GM18909 (cell line): ENCODE results near the gene PTGDS.
"Not testable (repeated sequence)": the region's sequence is repeated elsewhere in the genome, so short reads cannot be mapped to it uniquely, and the experiment has no call there.

Experiments used
- ATAC-seq: cut with Tn5 transposase; IDR thresholded peaks from one replicate; pipeline ENCODE4 v1.9.1; 2021; ENCODE audit warnings: mild to moderate bottlenecking; ENCODE audit not compliant: unreplicated experiment, poor library complexity

PTGDS gene

GRCh38 chr9:136985853-136986252 is 8.5 kb downstream of the PTGDS start:
- no peak for ATAC-seq

- ATAC-seq, result no peak
These were observed 11.6 kb downstream of the PTGDS start for GRCh38 chr9:136988872-136989271.

GRCh38 chr9:136990242-136990911 is 13.1 kb downstream of the PTGDS start:
- ATAC-seq, result no peak

- peak; percentile 80 for ATAC-seq
These were observed 14.9 kb downstream of the PTGDS start, which contains the start of gene PAXX for GRCh38 chr9:136991993-136992818. Gene PAXX, plus strand, starts transcription at chr9:136992422. Its CDS starts 22 bp downstream, at chr9:136992444.

- ATAC-seq, result no peak
These were observed 15.6 kb downstream of the PTGDS start for GRCh38 chr9:136992819-136993369.

- no peak for ATAC-seq
These were observed 17.0 kb downstream of the PTGDS start for GRCh38 chr9:136994180-136994887.

- ATAC-seq, result no peak
These were observed 17.6 kb downstream of the PTGDS start for GRCh38 chr9:136994888-136995230.

GRCh38 chr9:136995362-136995761 is 18.1 kb downstream of the PTGDS start:
- ATAC-seq, result no peak

- no peak for ATAC-seq
These were observed 18.5 kb downstream of the PTGDS start for GRCh38 chr9:136995772-136996311.

- ATAC-seq, result no peak
These were observed 19.3 kb downstream of the PTGDS start, which contains the start of gene CLIC3 for GRCh38 chr9:136996361-136997292. Gene CLIC3, minus strand, starts transcription at chr9:136996568. Its CDS starts 25 bp downstream, at chr9:136996543.

- ATAC-seq, result no peak
These were observed 20.1 kb downstream of the PTGDS start for GRCh38 chr9:136997371-136997770.

GRCh38 chr9:136997830-136998234 is 20.5 kb downstream of the PTGDS start:
- ATAC-seq, result no peak

GRCh38 chr9:137000177-137000930 is 23.1 kb downstream of the PTGDS start:
- peak; percentile 74 for ATAC-seq

- ATAC-seq, result no peak
These were observed 24.7 kb downstream of the PTGDS start for GRCh38 chr9:137001857-137002645.

- no peak for ATAC-seq
These were observed 25.3 kb downstream of the PTGDS start for GRCh38 chr9:137002646-137003041.

- not testable (repeated sequence) for ATAC-seq
These were observed 27.0 kb downstream of the PTGDS start for GRCh38 chr9:137004285-137004684.

GRCh38 chr9:137006116-137007003 is 29.1 kb downstream of the PTGDS start:
- no peak for ATAC-seq
